ENCODE results near the gene POLR2E.

POLR2E gene

DNA sequence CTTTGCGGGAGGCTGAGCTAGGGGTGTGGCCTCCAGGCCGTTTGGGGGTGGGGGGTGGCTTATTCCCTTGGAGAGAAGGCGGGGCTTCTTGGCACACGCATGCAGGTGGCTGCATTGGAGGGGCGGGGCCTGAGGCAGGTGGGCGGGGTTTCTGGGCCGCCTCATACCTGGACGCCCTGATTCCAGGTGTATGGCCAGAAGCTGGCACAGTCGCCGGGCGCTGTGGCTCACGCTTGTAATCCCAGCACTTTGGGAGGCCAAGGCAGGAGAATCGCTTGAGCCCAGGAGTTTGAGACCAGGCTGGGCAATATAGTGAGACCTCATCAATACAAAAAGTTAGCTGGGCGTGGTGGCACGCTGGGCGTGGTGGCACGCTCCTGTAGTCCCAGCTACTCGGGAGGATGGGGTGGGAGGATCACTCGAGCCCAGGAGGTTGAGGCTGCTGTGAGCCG, 47.5 kb downstream of the POLR2E start:
- Mint-ChIP-seq H3K4me3 (no peak overlapping the region), H3K4me1 (no peaks in the 10 kb centered on the region)

DNA sequence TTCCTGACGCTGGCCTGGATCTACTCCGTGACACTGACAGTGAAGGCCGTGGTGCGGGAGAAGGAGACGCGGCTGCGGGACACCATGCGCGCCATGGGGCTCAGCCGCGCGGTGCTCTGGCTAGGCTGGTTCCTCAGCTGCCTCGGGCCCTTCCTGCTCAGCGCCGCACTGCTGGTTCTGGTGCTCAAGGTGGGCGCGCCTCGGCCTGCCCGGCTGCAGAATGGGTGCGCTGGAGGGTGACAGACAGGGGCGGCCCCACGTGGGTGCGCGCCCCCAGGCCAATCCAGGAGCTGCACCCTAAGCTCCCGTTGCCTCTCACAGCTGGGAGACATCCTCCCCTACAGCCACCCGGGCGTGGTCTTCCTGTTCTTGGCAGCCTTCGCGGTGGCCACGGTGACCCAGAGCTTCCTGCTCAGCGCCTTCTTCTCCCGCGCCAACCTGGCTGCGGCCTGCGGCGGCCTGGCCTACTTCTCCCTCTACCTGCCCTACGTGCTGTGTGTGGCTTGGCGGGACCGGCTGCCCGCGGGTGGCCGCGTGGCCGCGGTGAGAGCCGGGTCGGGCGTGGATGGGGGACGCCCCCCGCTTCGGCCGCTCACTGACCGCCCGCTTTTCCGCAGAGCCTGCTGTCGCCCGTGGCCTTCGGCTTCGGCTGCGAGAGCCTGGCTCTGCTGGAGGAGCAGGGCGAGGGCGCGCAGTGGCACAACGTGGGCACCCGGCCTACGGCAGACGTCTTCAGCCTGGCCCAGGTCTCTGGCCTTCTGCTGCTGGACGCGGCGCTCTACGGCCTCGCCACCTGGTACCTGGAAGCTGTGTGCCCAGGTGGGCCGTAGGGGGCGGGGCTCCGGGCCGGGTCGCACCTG, 48.1 kb downstream of the POLR2E start:
- H3K4me3 Mint-ChIP-seq = no peak overlapping the region
- no peaks in the 10 kb centered on the region for H3K27me3 Mint-ChIP-seq (ENCODE audit: low read depth)
- H3K4me1 Mint-ChIP-seq = no peaks in the 10 kb centered on the region
- TF ChIP-seq, protein P1, sequence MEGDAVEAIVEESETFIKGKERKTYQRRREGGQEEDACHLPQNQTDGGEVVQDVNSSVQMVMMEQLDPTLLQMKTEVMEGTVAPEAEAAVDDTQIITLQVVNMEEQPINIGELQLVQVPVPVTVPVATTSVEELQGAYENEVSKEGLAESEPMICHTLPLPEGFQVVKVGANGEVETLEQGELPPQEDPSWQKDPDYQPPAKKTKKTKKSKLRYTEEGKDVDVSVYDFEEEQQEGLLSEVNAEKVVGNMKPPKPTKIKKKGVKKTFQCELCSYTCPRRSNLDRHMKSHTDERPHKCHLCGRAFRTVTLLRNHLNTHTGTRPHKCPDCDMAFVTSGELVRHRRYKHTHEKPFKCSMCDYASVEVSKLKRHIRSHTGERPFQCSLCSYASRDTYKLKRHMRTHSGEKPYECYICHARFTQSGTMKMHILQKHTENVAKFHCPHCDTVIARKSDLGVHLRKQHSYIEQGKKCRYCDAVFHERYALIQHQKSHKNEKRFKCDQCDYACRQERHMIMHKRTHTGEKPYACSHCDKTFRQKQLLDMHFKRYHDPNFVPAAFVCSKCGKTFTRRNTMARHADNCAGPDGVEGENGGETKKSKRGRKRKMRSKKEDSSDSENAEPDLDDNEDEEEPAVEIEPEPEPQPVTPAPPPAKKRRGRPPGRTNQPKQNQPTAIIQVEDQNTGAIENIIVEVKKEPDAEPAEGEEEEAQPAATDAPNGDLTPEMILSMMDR (IDR thresholded peaks at IDR 0.05; ENCODE audit: unreplicated experiment in 3 of 3) = no peak
- no peaks in the 10 kb centered on the region for H3K36me3 Mint-ChIP-seq (ENCODE audit: low read depth)
- no peak overlapping the region for H3K27ac Mint-ChIP-seq
- no peaks in the 10 kb centered on the region for H3K9me3 Mint-ChIP-seq

More for the DNA sequence above, 47.5 kb downstream of the POLR2E start:
- TF ChIP-seq, protein P1 (IDR thresholded peaks at IDR 0.05; ENCODE audit: unreplicated experiment in 3 of 3) = no peak
- Mint-ChIP-seq H3K9me3 (no peaks in the 10 kb centered on the region), H3K36me3 (ENCODE audit: low read depth) (no peaks in the 10 kb centered on the region), H3K27me3 (ENCODE audit: low read depth) (no peaks in the 10 kb centered on the region), H3K27ac (no peak overlapping the region)

GRCh38 chr19:1046117-1046626, 49.0 kb downstream of the POLR2E start:
- Mint-ChIP-seq H3K4me3 (no peak overlapping the region), H3K9me3 (no peaks in the 10 kb centered on the region), H3K4me1 (peaks cover under 1% of the 10 kb centered on the region), H3K27me3 (ENCODE audit: low read depth) (no peaks in the 10 kb centered on the region), H3K36me3 (ENCODE audit: low read depth) (no peaks in the 10 kb centered on the region), H3K27ac (no peak overlapping the region)
- TF ChIP-seq, protein P1 (IDR thresholded peaks at IDR 0.05; ENCODE audit: unreplicated experiment in 3 of 3) = no peak

DNA sequence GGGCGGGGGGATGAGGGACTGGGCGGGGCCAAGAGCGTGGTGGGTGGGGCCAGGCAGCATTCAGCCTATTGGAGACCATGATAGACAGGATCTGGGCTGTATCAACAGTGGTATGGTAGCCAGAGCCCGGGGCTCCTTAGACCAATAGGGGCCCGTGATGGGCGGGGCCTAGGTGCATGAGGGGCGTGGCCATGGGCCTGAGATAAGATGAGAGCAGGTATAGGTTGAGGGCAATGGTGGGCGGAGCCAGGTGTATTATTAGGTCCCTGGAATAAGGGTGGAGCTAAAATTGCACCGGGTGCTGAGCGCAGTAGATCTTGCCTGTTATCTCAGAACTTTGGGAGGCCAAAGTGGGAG, 50.0 kb downstream of the POLR2E start:
- H3K27me3 Mint-ChIP-seq (ENCODE audit: low read depth) = no peaks in the 10 kb centered on the region

DNA sequence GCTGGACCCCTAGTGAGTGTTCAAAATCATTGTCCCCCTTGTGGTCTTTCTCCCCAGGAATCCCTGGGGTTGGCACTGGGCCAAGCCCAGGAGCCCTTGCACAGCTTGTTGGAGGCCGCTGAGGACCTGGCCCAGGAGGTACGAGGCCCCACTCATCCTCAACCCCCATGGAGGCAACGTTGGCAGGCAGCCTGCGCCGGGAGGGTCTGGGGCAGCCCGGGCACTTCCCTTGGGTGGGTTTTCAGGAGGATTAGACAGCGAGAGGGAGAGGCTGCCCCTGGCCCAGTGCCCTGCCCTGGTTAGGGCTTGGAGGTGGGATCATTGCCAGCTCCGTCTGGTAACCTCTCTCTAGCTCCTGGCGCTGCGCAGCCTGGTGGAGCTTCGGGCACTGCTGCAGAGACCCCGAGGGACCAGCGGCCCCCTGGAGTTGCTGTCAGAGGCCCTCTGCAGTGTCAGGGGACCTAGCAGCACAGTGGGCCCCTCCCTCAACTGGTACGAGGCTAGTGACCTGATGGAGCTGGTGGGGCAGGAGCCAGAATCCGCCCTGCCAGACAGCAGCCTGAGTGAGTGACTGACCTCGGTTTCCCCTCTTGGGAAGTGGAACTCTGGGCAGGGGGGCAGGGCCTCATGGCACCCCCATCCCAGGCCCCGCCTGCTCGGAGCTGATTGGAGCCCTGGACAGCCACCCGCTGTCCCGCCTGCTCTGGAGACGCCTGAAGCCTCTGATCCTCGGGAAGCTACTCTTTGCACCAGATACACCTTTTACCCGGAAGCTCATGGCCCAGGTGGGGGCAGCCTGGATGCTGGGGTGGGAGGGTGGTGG, 52.3 kb downstream of the POLR2E start:
- TF ChIP-seq, protein P1 (IDR thresholded peaks at IDR 0.05; ENCODE audit: unreplicated experiment in 3 of 3) = no peak
- H3K4me3 Mint-ChIP-seq = peak overlapping the region in 1 of 3 experiments; percentile 43
- H3K9me3 Mint-ChIP-seq = no peaks in the 10 kb centered on the region
- H3K27ac Mint-ChIP-seq = no peak overlapping the region
- H3K27me3 Mint-ChIP-seq (ENCODE audit: low read depth) = no peaks in the 10 kb centered on the region
- H3K4me1 Mint-ChIP-seq = peaks cover 25% of the 10 kb centered on the region
- peaks cover 11% of the 10 kb centered on the region for H3K36me3 Mint-ChIP-seq (ENCODE audit: low read depth)

More for the DNA sequence above, 50.0 kb downstream of the POLR2E start:
- TF ChIP-seq, protein P1 (IDR thresholded peaks at IDR 0.05; ENCODE audit: unreplicated experiment in 3 of 3) = no peak
- Mint-ChIP-seq H3K4me1 (peaks cover 10% of the 10 kb centered on the region), H3K36me3 (ENCODE audit: low read depth) (no peaks in the 10 kb centered on the region), H3K27ac (no peak overlapping the region), H3K9me3 (no peaks in the 10 kb centered on the region), H3K4me3 (no peak overlapping the region)
